Body of pancreas (tissue), 4 donors: ENCODE results near the gene ZFP36L1. TPM values are rescaled to one million over a fixed set of nuclear protein-coding genes. Genes with fewer than 3 reads are reported as not detected.

Experiments used
- ATAC-seq: fragments of 150-250 bp; one replicate; pipeline ENCODE4 v1.9.1; 2016
- DNase-seq, 4 donors: peaks; one replicate each; pipeline ENCODE4 v3.0.0-alpha.2; 2019
- H3K27ac ChIP-seq, 4 donors: fragments of 200-600 bp; sonication (generic); 1 replicate in 3 of 4; 2 replicates in 1 of 4; pipeline versions ENCODE4 v1.5.1 to v1.6.1; 2016 to 2019; ENCODE audit warnings: mild to moderate bottlenecking in 1 of 4, mixed read lengths in 1 of 4, moderate library complexity in 1 of 4
- H3K27me3 ChIP-seq, 2 donors: fragments of 200-600 bp; sonication (generic); one replicate each; pipeline ENCODE4 v1.6.0; 2016; ENCODE audit warnings: mild to moderate bottlenecking in 1 of 2
- H3K36me3 ChIP-seq, 2 donors: fragments of 200-600 bp; sonication (generic); replicated peaks in 1 of 2; 2 replicates each; pipeline ENCODE4 v1.5.1; 2016; ENCODE audit warnings: low read depth in 2 of 2; ENCODE audit not compliant: insufficient read depth in 1 of 2
- H3K4me1 ChIP-seq: fragments of 200-600 bp; sonication (generic); one replicate; pipeline ENCODE4 v1.6.0; 2016
- H3K4me3 ChIP-seq, 2 donors: fragments of 200-600 bp; sonication (generic); 1 replicate in 1 of 2; 2 replicates in 1 of 2; pipeline ENCODE4 v1.5.1; 2016 to 2019
- H3K9me3 ChIP-seq, 3 donors: fragments of 200-600 bp; sonication (generic); 1 replicate in 2 of 3; 2 replicates in 1 of 3; pipeline ENCODE4 v1.5.1; 2016
- CTCF ChIP-seq, 7 experiments: fragments of 450-650 bp in 4 of 7; fragments of 200-600 bp in 3 of 7; sonication (generic) in 3 of 7; IDR thresholded peaks; one replicate each; pipeline ENCODE4 v1.5.1; 2016 to 2019; ENCODE audit warnings: antibody characterized with exemption in 7 of 7
- POLR2A ChIP-seq, 3 donors: fragments of 450-650 bp; IDR thresholded peaks; one replicate each; pipeline ENCODE4 v1.6.1; 2016; ENCODE audit warnings: antibody characterized with exemption in 3 of 3, mild to moderate bottlenecking in 2 of 3
- WGBS, 2 donors: methylation state at CpG; one replicate each; pipeline ENCODE4 v1.1.5; 2017; 5-methylcytosine and 5-hydroxymethylcytosine counted together
- intact Hi-C: fragments of 100-400 bp; cut with DNase I; formaldehyde crosslinking; loops from one replicate; pipeline ENCODE4 v1.15.1; 2023
- total RNA-seq, 2 donors: library from RNA; depleted of rRNA; stranded (reverse); fragments of >200 nt; gene quantifications; one replicate each; pipeline ENCODE4 v1.1.0, GENCODE V29; 2016

ZFP36L1 gene
- total RNA-seq, 2 donors from 2014 or later: 155 to 365 TPM

- peak overlapping the region in 2 of 4 donors; percentile 18 to 36 for H3K27ac ChIP-seq
- H3K27me3 ChIP-seq: no peaks in the 10 kb centered on the region
- DNase-seq: no peak
- H3K4me1 ChIP-seq: peaks cover 72% of the 10 kb centered on the region
- H3K36me3 ChIP-seq: no peaks in the 10 kb centered on the region
- no peak overlapping the region for H3K4me3 ChIP-seq
- TF ChIP-seq CTCF (IDR thresholded peaks at IDR 0.05) (no peak), POLR2A (IDR thresholded peaks at IDR 0.05) (no peak)
- intact Hi-C loops: no loop called here
- WGBS, 2 donors: 68 to 87% methylated on average over 5 of the region's 5 CpGs
- H3K9me3 ChIP-seq: no peaks in the 10 kb centered on the region
- ATAC-seq: no peak
Observed at GRCh38 chr14:68759937-68760336, 32.9 kb downstream of the ZFP36L1 start.

- no peak for TF ChIP-seq CTCF (IDR thresholded peaks at IDR 0.05)
- no peak for TF ChIP-seq POLR2A (IDR thresholded peaks at IDR 0.05)
- Histone ChIP-seq H3K36me3 (no peaks in the 10 kb centered on the region), H3K27me3 (no peaks in the 10 kb centered on the region), H3K4me1 (peaks cover 72% of the 10 kb centered on the region), H3K4me3 (no peak overlapping the region), H3K27ac (peak overlapping the region in 1 of 4 donors; percentile 5), H3K9me3 (no peaks in the 10 kb centered on the region)
- ATAC-seq (no peak), DNase-seq (no peak)
- 85 to 90% methylated on average over 8 of the region's 8 CpGs for WGBS, 2 donors
- intact Hi-C loops: no loop called here
Observed at GRCh38 chr14:68759017-68759560, 33.8 kb downstream of the ZFP36L1 start.

GRCh38 chr14:68758301-68758700, 34.6 kb downstream of the ZFP36L1 start:
- no peak overlapping the region for H3K4me3 ChIP-seq
- ATAC-seq: no peak
- no peaks in the 10 kb centered on the region for H3K9me3 ChIP-seq
- peak in 1 of 4 donors; percentile 42 for DNase-seq
- WGBS, 2 donors: 42% methylated on average over 3 of the region's 3 CpGs; no CpG with 5 or more reads in 1 of the 2 donors
- intact Hi-C loops: no loop called here
- TF ChIP-seq CTCF (IDR thresholded peaks at IDR 0.05) (no peak), POLR2A (IDR thresholded peaks at IDR 0.05) (no peak)
- H3K27me3 ChIP-seq: no peaks in the 10 kb centered on the region
- peak overlapping the region in 1 of 4 donors; percentile 5 for H3K27ac ChIP-seq
- H3K4me1 ChIP-seq: peaks cover 66% of the 10 kb centered on the region
- no peaks in the 10 kb centered on the region for H3K36me3 ChIP-seq

- H3K36me3 ChIP-seq: no peaks in the 10 kb centered on the region
- H3K27ac ChIP-seq: peak overlapping the region in 1 of 4 donors; percentile 29
- H3K4me1 ChIP-seq: peaks cover 59% of the 10 kb centered on the region
- WGBS, 2 donors: 53 to 68% methylated on average over 4 of the region's 4 CpGs
- no peak for TF ChIP-seq CTCF (IDR thresholded peaks at IDR 0.05)
- TF ChIP-seq POLR2A (IDR thresholded peaks at IDR 0.05): no peak
- no peak overlapping the region for H3K4me3 ChIP-seq
- intact Hi-C loops: no loop called here
- no peak for ATAC-seq
- no peaks in the 10 kb centered on the region for H3K9me3 ChIP-seq
- DNase-seq: peak in 1 of 4 donors; percentile 74
- H3K27me3 ChIP-seq: no peaks in the 10 kb centered on the region
Observed at GRCh38 chr14:68757618-68758081, 35.2 kb downstream of the ZFP36L1 start.

- 94 to 96% methylated on average over 6 of the region's 6 CpGs for WGBS, 2 donors
- Histone ChIP-seq H3K9me3 (no peaks in the 10 kb centered on the region), H3K4me1 (peaks cover 51% of the 10 kb centered on the region), H3K27ac (no peak overlapping the region), H3K36me3 (no peaks in the 10 kb centered on the region), H3K27me3 (no peaks in the 10 kb centered on the region), H3K4me3 (no peak overlapping the region)
- ATAC-seq: no peak
- TF ChIP-seq POLR2A (IDR thresholded peaks at IDR 0.05) (no peak), CTCF (IDR thresholded peaks at IDR 0.05) (no peak)
- no peak for DNase-seq
- intact Hi-C loops: no loop called here
Observed at GRCh38 chr14:68756734-68757133, 36.1 kb downstream of the ZFP36L1 start.
